ENCODE results near the gene SEMA5B. TPM values are rescaled to one million over a fixed set of nuclear protein-coding genes. Genes with fewer than 3 reads are reported as not detected.

SEMA5B gene
- total and polyA plus RNA-seq, 4 donors, result 0.20 to 1.1 (median 0.23) TPM

- 80% methylated on average over 2 of the region's 2 CpGs for WGBS
- Histone ChIP-seq H3K27ac (ENCODE audit: low read depth in 1 of 2, low read length in 2 of 2) (no peak overlapping the region), H3K4me1 (ENCODE audit: control insufficient read depth in 4 of 4, insufficient read depth in 4 of 4, low read length in 3 of 4) (peaks cover 0 to 3% (median under 1%) of the 10 kb centered on the region in 4 donors), H3K27me3 (ENCODE audit: control insufficient read depth in 4 of 4, insufficient read depth in 4 of 4, low read length in 3 of 4) (no peaks in the 10 kb centered on the region), H3K9ac (ENCODE audit: low read depth in 1 of 2, low read length in 2 of 2) (no peak overlapping the region), H3K4me3 (ENCODE audit: low read depth in 1 of 3, low read length in 3 of 3) (no peak overlapping the region), H3K9me3 (ENCODE audit: control insufficient read depth in 4 of 4, low read length in 3 of 4) (no peaks in the 10 kb centered on the region), H3K36me3 (ENCODE audit: control insufficient read depth in 4 of 4, insufficient read depth in 3 of 4, low read depth in 1 of 4, low read length in 3 of 4) (no peaks in the 10 kb centered on the region)
- TF ChIP-seq YY1 (IDR thresholded peaks at IDR 0.05), result no peak
- no peak for TF ChIP-seq GABPA (IDR thresholded peaks at IDR 0.05 in 1 of 2, conservative IDR thresholded peaks at IDR 0.05 in 1 of 2)
- no peak for TF ChIP-seq RXRA (IDR thresholded peaks at IDR 0.05)
- TF ChIP-seq NR2F2 (IDR thresholded peaks at IDR 0.05), result no peak
- no peak for TF ChIP-seq FOXA1 (IDR thresholded peaks at IDR 0.05)
- DNase-seq (ENCODE audit: low spot score), result no peak
These were observed 79.8 kb downstream of the SEMA5B start for GRCh38 chr3:122947738-122948137.

DNA sequence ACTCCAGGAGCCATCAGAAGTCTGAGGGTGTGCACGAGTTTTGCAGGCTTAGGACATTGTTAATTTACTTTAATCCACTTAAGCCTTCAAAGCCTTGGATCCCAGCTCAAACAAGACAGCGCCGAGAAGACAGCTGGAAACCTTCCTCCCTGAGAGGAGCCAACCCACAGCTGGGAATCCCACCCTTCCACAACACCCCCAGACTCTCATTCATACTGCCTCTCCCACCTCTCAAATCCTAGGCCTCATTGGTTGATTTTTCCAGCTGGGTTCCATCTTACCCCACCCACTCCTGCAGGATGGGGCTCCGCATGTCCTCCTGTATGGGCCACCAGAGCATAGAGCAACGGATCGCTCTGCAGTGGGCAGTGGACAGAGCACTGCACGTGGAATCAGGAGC is 80.4 kb downstream of the SEMA5B start:
- H3K9ac ChIP-seq (ENCODE audit: low read depth in 1 of 2, low read length in 2 of 2), result no peak overlapping the region
- TF ChIP-seq HNF4A (conservative IDR thresholded peaks at IDR 0.05) (no peak), RXRA (IDR thresholded peaks at IDR 0.05) (no peak), HNF4G (IDR thresholded peaks at IDR 0.05) (no peak), JUND (IDR thresholded peaks at IDR 0.05) (no peak), GABPA (IDR thresholded peaks at IDR 0.05 in 1 of 2, conservative IDR thresholded peaks at IDR 0.05 in 1 of 2) (no peak), EGR1 (IDR thresholded peaks at IDR 0.05; ENCODE audit: low read depth in 2 of 2) (no peak), ATF3 (IDR thresholded peaks at IDR 0.05) (no peak), CTCF (IDR thresholded peaks at IDR 0.05; ENCODE audit: low read depth, low read length, missing input control) (no peak), TAF1 (conservative IDR thresholded peaks at IDR 0.05) (no peak), FOXA1 (IDR thresholded peaks at IDR 0.05) (no peak), YY1 (IDR thresholded peaks at IDR 0.05) (no peak), NR2F2 (IDR thresholded peaks at IDR 0.05) (no peak), MAX (IDR thresholded peaks at IDR 0.05) (no peak), ZBTB33 (IDR thresholded peaks at IDR 0.05) (no peak), SP1 (IDR thresholded peaks at IDR 0.05) (no peak), FOXA2 (IDR thresholded peaks at IDR 0.05) (no peak), RAD21 (IDR thresholded peaks at IDR 0.05) (no peak)
- TF ChIP-seq, protein P1, sequence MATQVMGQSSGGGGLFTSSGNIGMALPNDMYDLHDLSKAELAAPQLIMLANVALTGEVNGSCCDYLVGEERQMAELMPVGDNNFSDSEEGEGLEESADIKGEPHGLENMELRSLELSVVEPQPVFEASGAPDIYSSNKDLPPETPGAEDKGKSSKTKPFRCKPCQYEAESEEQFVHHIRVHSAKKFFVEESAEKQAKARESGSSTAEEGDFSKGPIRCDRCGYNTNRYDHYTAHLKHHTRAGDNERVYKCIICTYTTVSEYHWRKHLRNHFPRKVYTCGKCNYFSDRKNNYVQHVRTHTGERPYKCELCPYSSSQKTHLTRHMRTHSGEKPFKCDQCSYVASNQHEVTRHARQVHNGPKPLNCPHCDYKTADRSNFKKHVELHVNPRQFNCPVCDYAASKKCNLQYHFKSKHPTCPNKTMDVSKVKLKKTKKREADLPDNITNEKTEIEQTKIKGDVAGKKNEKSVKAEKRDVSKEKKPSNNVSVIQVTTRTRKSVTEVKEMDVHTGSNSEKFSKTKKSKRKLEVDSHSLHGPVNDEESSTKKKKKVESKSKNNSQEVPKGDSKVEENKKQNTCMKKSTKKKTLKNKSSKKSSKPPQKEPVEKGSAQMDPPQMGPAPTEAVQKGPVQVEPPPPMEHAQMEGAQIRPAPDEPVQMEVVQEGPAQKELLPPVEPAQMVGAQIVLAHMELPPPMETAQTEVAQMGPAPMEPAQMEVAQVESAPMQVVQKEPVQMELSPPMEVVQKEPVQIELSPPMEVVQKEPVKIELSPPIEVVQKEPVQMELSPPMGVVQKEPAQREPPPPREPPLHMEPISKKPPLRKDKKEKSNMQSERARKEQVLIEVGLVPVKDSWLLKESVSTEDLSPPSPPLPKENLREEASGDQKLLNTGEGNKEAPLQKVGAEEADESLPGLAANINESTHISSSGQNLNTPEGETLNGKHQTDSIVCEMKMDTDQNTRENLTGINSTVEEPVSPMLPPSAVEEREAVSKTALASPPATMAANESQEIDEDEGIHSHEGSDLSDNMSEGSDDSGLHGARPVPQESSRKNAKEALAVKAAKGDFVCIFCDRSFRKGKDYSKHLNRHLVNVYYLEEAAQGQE (IDR thresholded peaks at IDR 0.05), result no peak
- H3K27ac ChIP-seq (ENCODE audit: low read depth in 1 of 2, low read length in 2 of 2), result no peak overlapping the region
- no peaks in the 10 kb centered on the region for H3K9me3 ChIP-seq (ENCODE audit: control insufficient read depth in 4 of 4, low read length in 3 of 4)
- no peaks in the 10 kb centered on the region for H3K27me3 ChIP-seq (ENCODE audit: control insufficient read depth in 4 of 4, insufficient read depth in 4 of 4, low read length in 3 of 4)
- DNase-seq (ENCODE audit: low spot score), result no peak
- H3K4me1 ChIP-seq (ENCODE audit: control insufficient read depth in 4 of 4, insufficient read depth in 4 of 4, low read length in 3 of 4), result peaks cover 0 to 7% (median 2%) of the 10 kb centered on the region in 4 donors
- WGBS, result 90% methylated on average over 7 of the region's 7 CpGs
- no peaks in the 10 kb centered on the region for H3K36me3 ChIP-seq (ENCODE audit: control insufficient read depth in 4 of 4, insufficient read depth in 3 of 4, low read depth in 1 of 4, low read length in 3 of 4)
- H3K4me3 ChIP-seq (ENCODE audit: low read depth in 1 of 3, low read length in 3 of 3), result no peak overlapping the region

Data from liver (tissue), 9 donors.